T-cell (primary cell): ENCODE measurements around the gene PNLIPRP2. TPM values are rescaled to one million over a fixed set of nuclear protein-coding genes. Genes with fewer than 3 reads are reported as not detected.

Experiments
- ATAC-seq, 4 experiments: fragments of 200-7000 bp in 3 of 4; fragments of 150-1000 bp in 1 of 4; cut with Tn5 transposase; replicated peaks in 1 of 4; 1 replicate in 3 of 4; 2 replicates in 1 of 4; pipeline ENCODE4 v1.10.0; 2021; ENCODE audit warnings: moderate library complexity in 3 of 4, mild to moderate bottlenecking in 2 of 4, moderate number of reproducible peaks in 1 of 4
- CTCF ChIA-PET, 2 donors: fragments of 300-600 bp; sonication (Branson Sonifier 250); formaldehyde crosslinking; loops; one replicate each; lab custom pipeline; 2022; ENCODE audit warnings: antibody characterized with exemption in 2 of 2; lab: Charles Lee
- POLR2A ChIA-PET, 2 donors: fragments of 300-600 bp; sonication (Branson Sonifier 250); formaldehyde crosslinking; loops; one replicate each; lab custom pipeline; 2022; ENCODE audit warnings: antibody characterized with exemption in 2 of 2; lab: Charles Lee
- DNase-seq, 35 experiments: peaks; one replicate each; pipeline versions ENCODE4 v3.0.0 to v3.0.0-alpha.2; 2013 to 2023
- H3K27ac ChIP-seq: one replicate; pipeline ENCODE4 v1.5.1; 2013; ENCODE audit warnings: low read length
- H3K27me3 ChIP-seq, 2 experiments: replicated peaks in 1 of 2; 1 replicate in 1 of 2; 2 replicates in 1 of 2; pipeline versions ENCODE4 v1.6.1 to v1.7.0; 2013; ENCODE audit warnings: low read length in 1 of 2, mixed read lengths in 1 of 2; ENCODE audit not compliant: control insufficient read depth in 2 of 2, insufficient read depth in 2 of 2; ENCODE audit errors: extremely low read depth in 1 of 2
- H3K36me3 ChIP-seq, 2 donors: 1 replicate in 1 of 2; 2 replicates in 1 of 2; pipeline versions ENCODE4 v1.6.1 to v1.7.0; 2013; ENCODE audit warnings: low read length in 1 of 2; ENCODE audit not compliant: control insufficient read depth in 2 of 2, insufficient read depth in 1 of 2; ENCODE audit errors: extremely low read depth in 1 of 2
- H3K4me1 ChIP-seq, 2 experiments: 1 replicate in 1 of 2; 2 replicates in 1 of 2; pipeline versions ENCODE4 v1.6.1 to v1.7.0; 2013; ENCODE audit warnings: low read length in 2 of 2, mixed read lengths in 1 of 2; ENCODE audit not compliant: insufficient read depth in 2 of 2, control insufficient read depth in 1 of 2; ENCODE audit errors: extremely low read depth in 1 of 2
- H3K4me3 ChIP-seq, 2 donors: 1 replicate in 1 of 2; 2 replicates in 1 of 2; pipeline versions ENCODE4 v1.5.1 to v1.7.0; 2013; ENCODE audit warnings: mild to moderate bottlenecking in 2 of 2, low read length in 1 of 2, moderate library complexity in 1 of 2; ENCODE audit not compliant: control insufficient read depth in 1 of 2; ENCODE audit errors: extremely low read depth in 1 of 2
- H3K9me3 ChIP-seq: 2 replicates; pipeline ENCODE4 v1.7.0; 2013
- H3K27ac Mint-ChIP-seq, 2 donors: one replicate each; pipeline ENCODE4 v1.8.0; 2020 to 2021; ENCODE audit warnings: mild to moderate bottlenecking in 2 of 2, mixed read lengths in 2 of 2
- H3K27me3 Mint-ChIP-seq, 2 donors: one replicate each; pipeline ENCODE4 v1.8.0; 2021 to 2022; ENCODE audit warnings: mixed read lengths in 2 of 2
- H3K36me3 Mint-ChIP-seq: one replicate; pipeline ENCODE4 v1.8.0; 2021; ENCODE audit warnings: mixed read lengths
- H3K4me1 Mint-ChIP-seq, 3 donors: one replicate each; pipeline ENCODE4 v1.8.0; 2020 to 2022; ENCODE audit warnings: mixed read lengths in 3 of 3, mild to moderate bottlenecking in 1 of 3
- H3K4me3 Mint-ChIP-seq, 3 donors: one replicate each; pipeline ENCODE4 v1.8.0; 2020 to 2022; ENCODE audit warnings: mild to moderate bottlenecking in 3 of 3, mixed read lengths in 3 of 3, moderate library complexity in 3 of 3
- H3K9me3 Mint-ChIP-seq, 3 donors: one replicate each; pipeline ENCODE4 v1.8.0; 2020 to 2022; ENCODE audit warnings: mixed read lengths in 3 of 3
- WGBS: methylation state at CpG from one replicate; pipeline ENCODE4 v1.1.5; 2013; ENCODE audit warnings: missing lambda C conversion rate; ENCODE audit not compliant: insufficient coverage; 5-methylcytosine and 5-hydroxymethylcytosine counted together
- total RNA-seq, 35 experiments: library from RNA in 6 of 35; stranded (reverse) in 6 of 35; fragments of 120-200 nt in 1 of 35; gene quantifications; one replicate each; pipeline versions ENCODE4 v1.2.1 to v1.2.4 and lab custom pipeline; 2013 to 2026

The PNLIPRP2 gene
- total RNA-seq, 5 donors from 2014 or later (not counting 1 experiment from before 2014, with no cell fraction given), result 0.82 to 0.96 (median 0.89) TPM; not detected in 2

DNA sequence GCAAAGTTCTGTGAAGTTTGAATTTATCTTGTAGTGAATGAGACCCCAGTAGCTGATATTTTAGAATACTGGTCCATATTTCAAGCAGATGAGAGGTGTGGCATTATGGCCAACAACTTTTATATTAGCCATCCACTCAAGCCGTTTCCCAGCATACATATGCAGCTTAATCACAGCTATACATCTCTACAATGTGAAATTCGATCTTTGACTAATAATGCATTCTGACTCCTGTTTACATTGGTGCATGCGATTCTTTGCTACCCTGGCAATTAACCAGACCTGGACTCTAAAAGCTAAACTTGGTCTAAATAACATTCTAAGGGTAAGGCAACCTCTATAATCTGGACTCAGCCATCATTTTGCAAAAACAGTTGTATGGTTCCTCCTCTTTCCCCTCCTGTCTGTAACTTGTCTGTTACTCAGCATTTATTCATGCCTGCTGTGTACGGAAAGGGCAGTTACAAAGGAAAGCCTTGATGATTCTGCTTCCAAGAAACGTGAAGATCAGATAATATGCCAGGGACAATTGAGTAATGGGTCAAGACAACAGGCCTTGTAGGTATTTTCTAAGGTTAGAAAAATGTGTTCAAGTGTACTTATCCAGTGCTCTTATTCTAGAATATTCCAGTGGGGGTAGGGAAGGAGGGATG is 50.6 kb downstream of the PNLIPRP2 start:
- POLR2A ChIA-PET, result no interaction called here
- no peaks in the 10 kb centered on the region for H3K9me3 Mint-ChIP-seq
- Histone ChIP-seq H3K27ac (no peak overlapping the region), H3K36me3 (no peaks in the 10 kb centered on the region), H3K4me1 (no peaks in the 10 kb centered on the region), H3K9me3 (no peaks in the 10 kb centered on the region), H3K4me3 (no peak overlapping the region), H3K27me3 (peaks cover 7 to 24% of the 10 kb centered on the region in 2 experiments)
- DNase-seq, result no peak
- no peaks in the 10 kb centered on the region for H3K4me1 Mint-ChIP-seq
- CTCF ChIA-PET, result no interaction called here
- peaks cover 24 to 44% of the 10 kb centered on the region in 2 donors for H3K27me3 Mint-ChIP-seq
- H3K36me3 Mint-ChIP-seq, result no peaks in the 10 kb centered on the region
- 47% methylated on average over 5 of the region's 5 CpGs for WGBS
- no peak overlapping the region for H3K4me3 Mint-ChIP-seq
- ATAC-seq, result no peak
- H3K27ac Mint-ChIP-seq, result no peak overlapping the region

DNA sequence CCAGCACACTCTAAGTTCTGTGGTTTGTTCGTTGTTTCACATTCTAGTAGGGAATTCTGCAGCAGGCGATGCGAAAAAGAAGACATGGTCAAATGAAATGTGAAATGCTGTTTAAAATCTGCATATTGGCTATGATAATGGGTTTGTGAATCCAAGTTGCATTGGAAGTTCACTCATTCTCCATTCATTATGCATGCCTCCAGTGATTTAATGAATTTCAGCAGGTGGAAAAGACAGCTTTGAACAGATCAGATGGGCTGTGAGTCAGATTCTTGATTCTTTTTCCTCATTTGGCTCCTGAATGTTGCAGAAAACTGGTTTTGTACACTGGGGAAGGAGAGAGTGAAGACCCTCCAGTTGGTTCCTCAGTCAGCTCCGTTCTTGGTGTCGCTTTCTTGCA is 52.1 kb downstream of the PNLIPRP2 start:
- POLR2A ChIA-PET, result no interaction called here
- H3K36me3 Mint-ChIP-seq, result no peaks in the 10 kb centered on the region
- Histone ChIP-seq H3K36me3 (no peaks in the 10 kb centered on the region), H3K27me3 (peaks cover 7 to 30% of the 10 kb centered on the region in 2 experiments), H3K9me3 (no peaks in the 10 kb centered on the region), H3K4me3 (no peak overlapping the region), H3K4me1 (no peaks in the 10 kb centered on the region), H3K27ac (no peak overlapping the region)
- CTCF ChIA-PET, result no interaction called here
- peaks cover 24 to 38% of the 10 kb centered on the region in 2 donors for H3K27me3 Mint-ChIP-seq
- ATAC-seq (no peak), DNase-seq (no peak)
- H3K27ac Mint-ChIP-seq, result no peak overlapping the region
- H3K4me1 Mint-ChIP-seq, result no peaks in the 10 kb centered on the region
- H3K4me3 Mint-ChIP-seq, result no peak overlapping the region
- H3K9me3 Mint-ChIP-seq, result no peaks in the 10 kb centered on the region
- WGBS, result no CpG with 5 or more reads among the region's 5 CpGs

DNA sequence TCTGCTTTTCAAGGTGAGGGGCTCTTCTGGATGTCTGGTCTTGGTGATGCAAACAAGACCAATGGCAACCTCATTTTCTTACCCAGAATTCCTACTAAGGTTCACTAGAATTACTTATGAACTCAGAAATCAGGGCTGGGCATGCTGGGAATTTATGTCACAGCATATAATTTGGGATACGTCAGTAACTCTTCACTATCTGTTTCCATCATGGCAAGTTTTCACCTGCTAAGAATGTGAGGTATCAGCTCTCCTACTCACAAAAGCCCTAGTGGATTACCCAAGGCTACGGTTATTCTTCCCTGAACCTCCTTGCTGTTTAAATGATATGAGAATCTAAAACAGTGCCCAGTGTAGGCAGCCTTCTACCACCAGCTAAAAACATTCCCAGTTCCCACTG is 53.1 kb downstream of the PNLIPRP2 start:
- POLR2A ChIA-PET, result no interaction called here
- Mint-ChIP-seq H3K4me3 (no peak overlapping the region), H3K27ac (no peak overlapping the region), H3K36me3 (no peaks in the 10 kb centered on the region), H3K4me1 (no peaks in the 10 kb centered on the region), H3K9me3 (no peaks in the 10 kb centered on the region), H3K27me3 (peaks cover 16 to 33% of the 10 kb centered on the region in 2 donors)
- no peak for DNase-seq
- H3K27ac ChIP-seq, result no peak overlapping the region
- CTCF ChIA-PET, result no interaction called here
- H3K4me3 ChIP-seq, result no peak overlapping the region
- ATAC-seq, result no peak
- peaks cover 7 to 26% of the 10 kb centered on the region in 2 experiments for H3K27me3 ChIP-seq
- no peaks in the 10 kb centered on the region for H3K9me3 ChIP-seq
- WGBS, result no CpG with 5 or more reads among the region's 2 CpGs
- H3K36me3 ChIP-seq, result no peaks in the 10 kb centered on the region
- H3K4me1 ChIP-seq, result no peaks in the 10 kb centered on the region

DNA sequence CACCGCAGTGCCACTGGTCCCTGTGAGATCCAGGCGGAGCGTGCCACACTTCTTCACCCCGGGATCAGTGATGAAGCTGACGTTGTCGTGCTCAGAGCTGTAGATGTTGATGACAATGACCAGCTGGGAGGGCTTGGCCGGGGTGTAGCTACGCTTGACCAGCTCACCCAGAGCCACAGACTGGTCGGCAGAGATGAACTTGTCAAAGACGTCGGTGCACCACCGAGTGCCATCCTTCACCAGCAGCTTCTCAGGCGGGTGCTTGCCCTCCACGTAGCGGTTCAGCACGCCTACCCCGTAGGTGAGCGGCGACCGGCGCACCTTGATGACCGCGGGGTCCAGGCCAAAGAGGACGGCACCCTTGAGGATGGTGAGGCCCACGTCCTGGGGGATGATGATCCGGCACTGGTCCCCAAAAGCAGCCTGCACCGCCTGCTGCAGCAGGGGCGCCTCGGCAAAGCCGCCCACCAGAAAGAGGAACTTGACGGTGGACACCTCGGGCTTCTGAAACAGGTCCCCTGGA is 54.2 kb downstream of the PNLIPRP2 start:
- H3K9me3 Mint-ChIP-seq, result no peaks in the 10 kb centered on the region
- no peaks in the 10 kb centered on the region for H3K36me3 Mint-ChIP-seq
- H3K27ac Mint-ChIP-seq, result no peak overlapping the region
- Histone ChIP-seq H3K4me1 (no peaks in the 10 kb centered on the region), H3K9me3 (no peaks in the 10 kb centered on the region), H3K27me3 (peaks cover 3 to 22% of the 10 kb centered on the region in 2 experiments), H3K36me3 (no peaks in the 10 kb centered on the region), H3K27ac (no peak overlapping the region), H3K4me3 (no peak overlapping the region)
- H3K4me3 Mint-ChIP-seq, result no peak overlapping the region
- DNase-seq (peak in 1 of 35 experiments; percentile 12), ATAC-seq (no peak)
- 75% methylated on average over 28 of the region's 32 CpGs for WGBS
- ChIA-PET POLR2A (no interaction called here), CTCF (no interaction called here)
- peaks cover 10 to 27% of the 10 kb centered on the region in 2 donors for H3K27me3 Mint-ChIP-seq
- H3K4me1 Mint-ChIP-seq, result no peaks in the 10 kb centered on the region

DNA sequence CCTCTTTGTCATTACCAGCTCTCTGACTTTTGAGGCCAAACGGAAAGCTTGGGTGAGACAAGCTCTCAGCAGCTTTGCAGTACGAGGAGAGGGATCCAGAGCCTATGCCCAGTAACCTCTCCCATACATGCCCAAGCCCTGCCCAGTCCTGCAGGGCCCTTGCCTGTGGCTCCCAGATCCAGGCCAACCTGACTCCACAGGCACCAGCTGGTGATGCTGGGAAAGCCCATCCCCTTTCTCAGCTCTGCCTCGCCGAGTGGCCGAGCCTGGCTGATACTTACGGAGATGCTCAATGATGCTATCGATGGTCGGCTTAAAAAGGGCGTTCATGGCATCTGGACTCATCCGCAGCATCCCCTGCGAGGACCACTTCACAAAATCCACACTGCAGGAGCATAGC is 55.4 kb downstream of the PNLIPRP2 start:
- CTCF ChIA-PET, result no interaction called here
- DNase-seq (no peak), ATAC-seq (no peak)
- POLR2A ChIA-PET, result no interaction called here
- Mint-ChIP-seq H3K4me1 (no peaks in the 10 kb centered on the region), H3K27me3 (peaks cover 3 to 21% of the 10 kb centered on the region in 2 donors), H3K9me3 (no peaks in the 10 kb centered on the region), H3K36me3 (no peaks in the 10 kb centered on the region), H3K4me3 (no peak overlapping the region), H3K27ac (no peak overlapping the region)
- no peaks in the 10 kb centered on the region for H3K4me1 ChIP-seq
- H3K9me3 ChIP-seq, result no peaks in the 10 kb centered on the region
- H3K27ac ChIP-seq, result no peak overlapping the region
- no peaks in the 10 kb centered on the region for H3K36me3 ChIP-seq
- WGBS, result 83% methylated on average over 2 of the region's 11 CpGs
- H3K4me3 ChIP-seq, result no peak overlapping the region
- H3K27me3 ChIP-seq, result peaks cover 3 to 14% of the 10 kb centered on the region in 2 experiments

DNA sequence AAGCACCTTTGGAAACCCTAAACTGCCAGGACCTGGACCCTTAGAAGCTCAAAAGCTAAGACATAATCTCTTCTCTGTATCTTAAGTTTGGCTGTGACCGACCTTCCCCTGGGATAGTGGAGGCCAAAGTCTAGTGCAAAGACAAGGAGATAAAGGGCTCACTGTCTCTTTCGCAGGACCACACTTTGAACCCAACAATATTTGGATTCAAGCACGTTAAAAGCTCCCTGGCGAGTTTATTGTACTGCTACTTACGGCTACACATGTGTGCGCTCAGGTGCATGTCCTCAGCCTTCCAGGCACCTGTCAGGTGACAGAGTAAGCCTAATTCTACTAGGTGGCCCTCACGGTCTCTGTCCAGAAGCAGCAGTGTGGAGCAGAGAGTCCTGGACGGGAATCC is 55.9 kb downstream of the PNLIPRP2 start:
- peaks cover 2 to 19% of the 10 kb centered on the region in 2 donors for H3K27me3 Mint-ChIP-seq
- peaks cover 0 to 14% of the 10 kb centered on the region in 2 experiments for H3K27me3 ChIP-seq

More for the DNA sequence above, 55.9 kb downstream of the PNLIPRP2 start:
- Mint-ChIP-seq H3K4me3 (no peak overlapping the region), H3K27ac (no peak overlapping the region), H3K9me3 (no peaks in the 10 kb centered on the region), H3K36me3 (no peaks in the 10 kb centered on the region), H3K4me1 (no peaks in the 10 kb centered on the region)
- CTCF ChIA-PET, result no interaction called here
- no peak overlapping the region for H3K27ac ChIP-seq
- no peaks in the 10 kb centered on the region for H3K36me3 ChIP-seq
- ATAC-seq, result no peak
- no peak overlapping the region for H3K4me3 ChIP-seq
- H3K4me1 ChIP-seq, result no peaks in the 10 kb centered on the region
- H3K9me3 ChIP-seq, result no peaks in the 10 kb centered on the region
- POLR2A ChIA-PET, result no interaction called here
- WGBS, result 78% methylated on average over 7 of the region's 8 CpGs
- DNase-seq, result no peak
